Measurements from ENCODE around the gene GABRA5. TPM values are rescaled to one million over a fixed set of nuclear protein-coding genes. Genes with fewer than 3 reads are reported as not detected.

The GABRA5 gene
- total RNA-seq, 1 donor from 2014 or later: 0.10 TPM

DNA sequence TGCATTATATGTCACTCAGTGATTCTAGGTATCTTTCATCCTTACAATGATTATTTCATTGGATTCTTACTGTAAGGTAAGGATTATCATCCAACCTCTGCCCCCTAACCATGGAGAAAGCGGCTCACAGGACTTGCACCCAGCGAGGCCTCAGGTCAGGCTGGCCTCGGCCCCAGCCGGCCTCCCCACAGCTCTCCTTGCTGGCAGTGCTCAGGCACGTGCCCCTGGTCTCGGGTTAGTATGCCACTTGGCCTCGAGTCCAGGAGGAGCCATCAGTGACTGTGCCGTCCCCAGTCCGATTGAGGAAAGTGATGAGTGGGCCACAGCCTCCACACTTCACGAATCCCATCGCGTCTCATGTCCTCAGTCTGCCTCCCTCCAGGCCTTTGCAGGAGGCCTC is 68.5 kb downstream of the GABRA5 start:
- peaks cover 4% of the 10 kb centered on the region for H3K27me3 Mint-ChIP-seq
- H3K4me3 Mint-ChIP-seq (ENCODE audit: low read depth): no peak overlapping the region
- DNase-seq (ENCODE audit: low spot score, unreplicated experiment): no peak
- no peaks in the 10 kb centered on the region for H3K36me3 Mint-ChIP-seq (ENCODE audit: insufficient read depth)
- no peaks in the 10 kb centered on the region for H3K4me1 Mint-ChIP-seq (ENCODE audit: low read depth)
- no peak overlapping the region for H3K27ac Mint-ChIP-seq
- TF ChIP-seq, protein P1, sequence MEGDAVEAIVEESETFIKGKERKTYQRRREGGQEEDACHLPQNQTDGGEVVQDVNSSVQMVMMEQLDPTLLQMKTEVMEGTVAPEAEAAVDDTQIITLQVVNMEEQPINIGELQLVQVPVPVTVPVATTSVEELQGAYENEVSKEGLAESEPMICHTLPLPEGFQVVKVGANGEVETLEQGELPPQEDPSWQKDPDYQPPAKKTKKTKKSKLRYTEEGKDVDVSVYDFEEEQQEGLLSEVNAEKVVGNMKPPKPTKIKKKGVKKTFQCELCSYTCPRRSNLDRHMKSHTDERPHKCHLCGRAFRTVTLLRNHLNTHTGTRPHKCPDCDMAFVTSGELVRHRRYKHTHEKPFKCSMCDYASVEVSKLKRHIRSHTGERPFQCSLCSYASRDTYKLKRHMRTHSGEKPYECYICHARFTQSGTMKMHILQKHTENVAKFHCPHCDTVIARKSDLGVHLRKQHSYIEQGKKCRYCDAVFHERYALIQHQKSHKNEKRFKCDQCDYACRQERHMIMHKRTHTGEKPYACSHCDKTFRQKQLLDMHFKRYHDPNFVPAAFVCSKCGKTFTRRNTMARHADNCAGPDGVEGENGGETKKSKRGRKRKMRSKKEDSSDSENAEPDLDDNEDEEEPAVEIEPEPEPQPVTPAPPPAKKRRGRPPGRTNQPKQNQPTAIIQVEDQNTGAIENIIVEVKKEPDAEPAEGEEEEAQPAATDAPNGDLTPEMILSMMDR (IDR thresholded peaks at IDR 0.05; ENCODE audit: unreplicated experiment): no peak
- no peaks in the 10 kb centered on the region for H3K9me3 Mint-ChIP-seq (ENCODE audit: low read depth)

DNA sequence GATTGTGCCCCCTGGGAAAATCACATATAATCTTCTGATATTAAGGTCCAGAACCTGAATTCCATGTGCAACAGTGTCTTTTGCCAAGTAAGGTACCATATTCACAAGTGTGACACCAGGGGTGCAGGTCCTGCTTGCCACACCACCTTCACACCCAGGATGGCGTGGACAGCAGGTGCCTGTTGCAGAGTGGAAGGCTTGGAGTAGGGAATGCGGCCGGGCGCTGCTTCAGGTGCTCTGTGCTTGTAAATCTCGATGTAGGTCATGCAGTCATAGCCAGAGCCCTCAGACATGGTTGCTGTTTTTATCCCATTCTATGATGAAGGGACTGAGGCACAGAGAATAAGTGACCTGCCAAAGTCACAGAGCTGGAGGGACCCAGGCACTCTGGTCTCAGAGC is 69.6 kb downstream of the GABRA5 start:
- TF ChIP-seq, protein P1 (IDR thresholded peaks at IDR 0.05; ENCODE audit: unreplicated experiment): no peak
- H3K9me3 Mint-ChIP-seq (ENCODE audit: low read depth): no peaks in the 10 kb centered on the region
- H3K36me3 Mint-ChIP-seq (ENCODE audit: insufficient read depth): no peaks in the 10 kb centered on the region
- H3K27ac Mint-ChIP-seq: no peak overlapping the region
- H3K4me1 Mint-ChIP-seq (ENCODE audit: low read depth): no peaks in the 10 kb centered on the region
- peaks cover 2% of the 10 kb centered on the region for H3K27me3 Mint-ChIP-seq
- no peak for DNase-seq (ENCODE audit: low spot score, unreplicated experiment)
- H3K4me3 Mint-ChIP-seq (ENCODE audit: low read depth): no peak overlapping the region

DNA sequence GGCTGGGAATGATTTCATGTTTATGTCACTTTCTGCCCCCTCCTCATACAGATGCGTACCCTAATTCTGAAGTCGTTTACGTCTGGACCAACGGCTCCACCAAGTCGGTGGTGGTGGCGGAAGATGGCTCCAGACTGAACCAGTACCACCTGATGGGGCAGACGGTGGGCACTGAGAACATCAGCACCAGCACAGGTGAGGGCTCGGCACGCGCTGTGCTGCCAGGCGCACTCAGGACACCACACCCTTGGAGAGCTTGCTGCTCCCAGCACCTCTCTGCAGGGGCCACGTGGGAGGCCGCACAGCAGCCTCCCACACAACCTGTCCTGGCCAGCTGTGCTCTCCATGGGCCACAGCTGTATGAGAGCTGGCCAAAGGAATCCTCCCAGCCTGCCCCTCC is 70.3 kb downstream of the GABRA5 start:
- DNase-seq (ENCODE audit: low spot score, unreplicated experiment): no peak
- TF ChIP-seq, protein P1 (IDR thresholded peaks at IDR 0.05; ENCODE audit: unreplicated experiment): no peak

DNA sequence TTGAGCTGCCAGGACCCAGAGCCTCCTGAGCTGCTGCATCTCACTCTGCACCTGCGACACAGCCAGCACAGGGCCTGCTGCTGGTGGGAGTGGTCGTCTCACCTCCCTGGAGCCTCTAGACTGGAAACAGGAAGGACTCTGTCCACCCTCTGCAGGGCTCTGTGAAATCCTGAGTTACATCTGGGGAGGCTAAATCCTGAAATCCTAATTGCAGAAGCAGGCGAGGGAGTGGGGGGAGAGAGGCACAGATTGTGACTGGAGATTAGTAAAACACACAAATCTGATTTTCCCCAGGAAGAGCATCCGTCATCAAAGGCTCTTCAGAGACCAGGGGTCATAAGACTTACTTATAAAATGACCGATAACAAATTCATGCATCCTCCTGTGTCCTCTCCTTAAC is 72.5 kb downstream of the GABRA5 start:
- Mint-ChIP-seq H3K27me3 (no peaks in the 10 kb centered on the region), H3K36me3 (ENCODE audit: insufficient read depth) (no peaks in the 10 kb centered on the region), H3K4me1 (ENCODE audit: low read depth) (no peaks in the 10 kb centered on the region), H3K4me3 (ENCODE audit: low read depth) (no peak overlapping the region), H3K9me3 (ENCODE audit: low read depth) (no peaks in the 10 kb centered on the region), H3K27ac (no peak overlapping the region)
- TF ChIP-seq, protein P1 (IDR thresholded peaks at IDR 0.05; ENCODE audit: unreplicated experiment): no peak
- DNase-seq (ENCODE audit: low spot score, unreplicated experiment): no peak

More for the DNA sequence above, 70.3 kb downstream of the GABRA5 start:
- Mint-ChIP-seq H3K4me1 (ENCODE audit: low read depth) (no peaks in the 10 kb centered on the region), H3K27me3 (no peaks in the 10 kb centered on the region), H3K27ac (no peak overlapping the region), H3K4me3 (ENCODE audit: low read depth) (no peak overlapping the region), H3K36me3 (ENCODE audit: insufficient read depth) (no peaks in the 10 kb centered on the region), H3K9me3 (ENCODE audit: low read depth) (no peaks in the 10 kb centered on the region)

DNA sequence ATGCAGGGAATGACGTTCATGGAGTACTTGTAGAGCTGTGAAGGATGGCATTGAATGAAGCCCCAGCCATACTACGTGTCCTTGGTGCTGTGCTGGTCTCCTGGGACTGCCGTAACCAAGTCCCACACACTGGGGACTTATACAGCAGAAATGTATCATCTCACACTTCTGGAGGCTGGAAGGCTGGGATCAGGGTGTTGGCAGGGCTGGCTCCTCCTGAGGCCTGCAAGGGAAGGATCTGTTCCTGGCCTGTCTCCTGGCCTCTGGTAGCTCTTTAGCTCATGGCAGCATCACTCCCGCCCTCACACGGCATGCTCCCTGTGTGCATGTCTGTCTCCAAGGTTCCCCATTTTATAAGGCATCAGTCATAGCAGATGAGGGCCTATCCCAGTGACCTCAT is 74.6 kb downstream of the GABRA5 start:
- Mint-ChIP-seq H3K27ac (no peak overlapping the region), H3K36me3 (ENCODE audit: insufficient read depth) (no peaks in the 10 kb centered on the region), H3K4me3 (ENCODE audit: low read depth) (no peak overlapping the region), H3K27me3 (no peaks in the 10 kb centered on the region), H3K4me1 (ENCODE audit: low read depth) (no peaks in the 10 kb centered on the region), H3K9me3 (ENCODE audit: low read depth) (no peaks in the 10 kb centered on the region)
- TF ChIP-seq, protein P1 (IDR thresholded peaks at IDR 0.05; ENCODE audit: unreplicated experiment): no peak
- no peak for DNase-seq (ENCODE audit: low spot score, unreplicated experiment)
